MM.1S (cell line): ENCODE data around the gene PAX6.

Experiments
- EZH2 ChIP-seq: fragments of 300-600 bp; sonication (generic); optimal IDR thresholded peaks from 2 replicates; pipeline ENCODE3; 2017; ENCODE audit warnings: low read depth, mild to moderate bottlenecking, antibody characterized with exemption, low read length, mixed read lengths
- EZH2phosphoT487 ChIP-seq: fragments of 300-600 bp; sonication (generic); IDR thresholded peaks from 2 replicates; pipeline ENCODE4 v1.6.1; 2018; ENCODE audit warnings: antibody characterized with exemption, low read length
- TF ChIP-seq, protein P1 (sequence below): fragments of 300-600 bp; sonication (generic); IDR thresholded peaks from 2 replicates; pipeline ENCODE4 v1.5.1; 2016; ENCODE audit warnings: antibody characterized with exemption, low read length, mixed read lengths

DNA sequence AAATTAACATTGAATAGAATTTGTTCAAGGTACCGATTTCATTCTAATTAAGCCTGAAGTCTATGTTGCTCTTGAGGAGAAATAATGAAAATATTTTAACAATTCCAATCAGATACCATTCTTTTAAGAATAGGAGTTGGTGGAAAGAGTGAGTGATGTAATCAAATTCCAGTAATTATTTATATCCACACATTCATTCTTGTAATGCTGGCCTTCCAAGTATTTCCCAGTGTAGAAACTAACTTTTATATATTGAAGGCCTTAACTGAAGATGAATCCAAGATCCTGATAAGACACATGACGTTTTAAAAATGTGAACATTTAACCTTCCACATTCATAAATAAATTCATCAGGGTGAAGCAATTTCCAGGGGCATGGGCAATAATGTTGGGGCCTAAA lies 36.6 kb upstream of the PAX6 start:
- TF ChIP-seq, protein P1, sequence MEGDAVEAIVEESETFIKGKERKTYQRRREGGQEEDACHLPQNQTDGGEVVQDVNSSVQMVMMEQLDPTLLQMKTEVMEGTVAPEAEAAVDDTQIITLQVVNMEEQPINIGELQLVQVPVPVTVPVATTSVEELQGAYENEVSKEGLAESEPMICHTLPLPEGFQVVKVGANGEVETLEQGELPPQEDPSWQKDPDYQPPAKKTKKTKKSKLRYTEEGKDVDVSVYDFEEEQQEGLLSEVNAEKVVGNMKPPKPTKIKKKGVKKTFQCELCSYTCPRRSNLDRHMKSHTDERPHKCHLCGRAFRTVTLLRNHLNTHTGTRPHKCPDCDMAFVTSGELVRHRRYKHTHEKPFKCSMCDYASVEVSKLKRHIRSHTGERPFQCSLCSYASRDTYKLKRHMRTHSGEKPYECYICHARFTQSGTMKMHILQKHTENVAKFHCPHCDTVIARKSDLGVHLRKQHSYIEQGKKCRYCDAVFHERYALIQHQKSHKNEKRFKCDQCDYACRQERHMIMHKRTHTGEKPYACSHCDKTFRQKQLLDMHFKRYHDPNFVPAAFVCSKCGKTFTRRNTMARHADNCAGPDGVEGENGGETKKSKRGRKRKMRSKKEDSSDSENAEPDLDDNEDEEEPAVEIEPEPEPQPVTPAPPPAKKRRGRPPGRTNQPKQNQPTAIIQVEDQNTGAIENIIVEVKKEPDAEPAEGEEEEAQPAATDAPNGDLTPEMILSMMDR = no peak
- no peak for TF ChIP-seq EZH2phosphoT487
- TF ChIP-seq EZH2 = no peak
